Measurements from ENCODE around the gene FASN.

Gene FASN

DNA sequence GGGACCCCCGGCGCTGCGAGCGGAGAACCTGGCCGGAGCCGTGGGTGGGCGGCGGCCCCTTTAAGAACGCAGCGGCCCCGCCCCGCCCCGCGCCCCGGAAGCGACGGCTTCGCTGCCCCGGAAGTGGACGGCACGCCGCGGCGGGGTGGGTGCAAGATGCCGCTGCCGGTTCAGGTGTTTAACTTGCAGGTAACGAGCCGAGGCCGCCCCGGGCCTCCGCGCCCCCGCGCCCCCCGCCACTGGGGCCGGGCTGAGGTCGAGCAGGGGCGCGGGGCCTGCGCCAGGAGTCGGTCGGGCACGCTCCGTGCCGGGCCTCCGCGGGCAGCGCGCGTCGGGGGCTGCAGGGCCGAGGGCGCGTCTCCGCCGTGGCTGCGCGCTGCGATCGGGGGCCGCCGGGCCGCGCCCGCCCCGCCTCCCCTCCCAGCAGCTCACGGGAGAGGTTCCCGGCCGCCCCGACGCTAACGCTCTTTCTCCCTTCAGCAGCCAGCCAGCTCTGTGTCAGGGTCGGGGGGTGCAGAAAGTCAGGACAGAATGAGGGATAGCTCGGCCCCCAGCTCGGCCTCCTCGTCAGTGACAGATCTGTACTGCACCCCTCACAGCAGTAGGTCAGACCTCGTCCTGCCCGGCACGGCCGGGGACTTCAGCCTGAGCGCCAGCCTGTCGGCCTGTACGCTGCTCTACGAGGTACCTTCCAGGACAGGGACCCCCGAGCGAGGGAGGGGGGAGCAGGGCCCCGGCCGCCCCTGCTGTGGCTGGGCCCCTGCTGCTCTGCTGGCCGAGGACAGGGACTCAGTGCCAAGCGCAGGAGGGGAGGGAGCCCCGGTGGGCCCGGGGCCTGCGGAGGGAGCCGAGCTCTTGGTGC, 46.0 kb downstream of the FASN start, which contains the start of the genes GPS1 and RFNG:
TSS of gene GPS1 (plus strand) at position 123 of the 862 bp plus-strand sequence. CDS start at position 157, 34 bp downstream.
TSS of gene RFNG (minus strand) at position 36 of the 862 bp plus-strand sequence. CDS start 45 bp downstream, outside the sequence.
- TF ChIP-seq, protein P1, sequence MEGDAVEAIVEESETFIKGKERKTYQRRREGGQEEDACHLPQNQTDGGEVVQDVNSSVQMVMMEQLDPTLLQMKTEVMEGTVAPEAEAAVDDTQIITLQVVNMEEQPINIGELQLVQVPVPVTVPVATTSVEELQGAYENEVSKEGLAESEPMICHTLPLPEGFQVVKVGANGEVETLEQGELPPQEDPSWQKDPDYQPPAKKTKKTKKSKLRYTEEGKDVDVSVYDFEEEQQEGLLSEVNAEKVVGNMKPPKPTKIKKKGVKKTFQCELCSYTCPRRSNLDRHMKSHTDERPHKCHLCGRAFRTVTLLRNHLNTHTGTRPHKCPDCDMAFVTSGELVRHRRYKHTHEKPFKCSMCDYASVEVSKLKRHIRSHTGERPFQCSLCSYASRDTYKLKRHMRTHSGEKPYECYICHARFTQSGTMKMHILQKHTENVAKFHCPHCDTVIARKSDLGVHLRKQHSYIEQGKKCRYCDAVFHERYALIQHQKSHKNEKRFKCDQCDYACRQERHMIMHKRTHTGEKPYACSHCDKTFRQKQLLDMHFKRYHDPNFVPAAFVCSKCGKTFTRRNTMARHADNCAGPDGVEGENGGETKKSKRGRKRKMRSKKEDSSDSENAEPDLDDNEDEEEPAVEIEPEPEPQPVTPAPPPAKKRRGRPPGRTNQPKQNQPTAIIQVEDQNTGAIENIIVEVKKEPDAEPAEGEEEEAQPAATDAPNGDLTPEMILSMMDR (IDR thresholded peaks at IDR 0.05): no peak
- TF ChIP-seq ZFX (IDR thresholded peaks at IDR 0.05; ENCODE audit: borderline replicate concordance): no peak
- H3K27ac ChIP-seq: peak within 1 kb of the TSS; percentile 73

DNA sequence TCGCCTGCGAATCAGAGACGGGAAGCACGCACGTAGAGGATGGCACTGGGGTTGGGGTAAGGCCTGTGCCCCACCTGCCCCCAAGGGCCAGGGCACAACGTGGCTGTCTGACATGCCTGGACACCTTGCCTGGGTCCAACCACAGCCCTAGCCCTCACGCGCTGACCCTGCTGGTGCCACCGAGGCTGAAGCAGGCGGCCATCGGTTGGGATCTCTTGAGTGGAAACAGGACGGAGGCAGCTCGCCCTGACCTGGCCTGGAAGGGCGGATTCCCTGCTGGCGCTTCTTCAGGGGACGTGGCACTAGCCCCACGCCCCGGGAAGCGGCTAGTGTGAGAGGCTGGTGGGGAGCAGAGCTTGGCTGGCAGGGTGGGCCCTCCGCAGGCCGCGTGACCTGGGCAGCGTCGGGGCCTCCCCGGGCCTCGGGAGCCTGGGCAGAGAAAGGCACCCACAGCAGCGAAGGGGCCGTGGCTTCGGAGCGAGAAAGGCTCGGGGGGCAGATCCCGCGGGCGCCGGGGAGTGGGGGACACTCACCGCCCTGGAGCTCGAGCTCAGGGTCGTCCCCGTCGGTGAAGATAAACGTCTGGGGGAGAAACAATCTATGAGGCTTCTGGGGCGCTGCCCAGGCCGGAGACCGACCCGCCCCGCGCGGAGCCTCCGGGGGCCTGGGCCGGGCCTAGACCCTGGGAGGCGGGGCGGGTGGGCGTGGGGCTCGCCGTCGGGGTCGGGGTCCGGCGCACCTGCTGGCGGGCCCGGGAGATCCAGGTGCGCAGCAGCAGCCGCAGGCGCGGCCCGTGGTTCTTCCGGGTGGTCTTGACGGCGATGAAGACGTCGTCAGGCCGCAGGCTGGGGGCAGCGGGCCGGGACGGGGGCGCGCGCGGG, 47.0 kb downstream of the FASN start:
- peak overlapping the region; percentile 73 for H3K27ac ChIP-seq
- TF ChIP-seq, protein P1 (IDR thresholded peaks at IDR 0.05): no peak
- no peak for TF ChIP-seq ZFX (IDR thresholded peaks at IDR 0.05; ENCODE audit: borderline replicate concordance)

DNA sequence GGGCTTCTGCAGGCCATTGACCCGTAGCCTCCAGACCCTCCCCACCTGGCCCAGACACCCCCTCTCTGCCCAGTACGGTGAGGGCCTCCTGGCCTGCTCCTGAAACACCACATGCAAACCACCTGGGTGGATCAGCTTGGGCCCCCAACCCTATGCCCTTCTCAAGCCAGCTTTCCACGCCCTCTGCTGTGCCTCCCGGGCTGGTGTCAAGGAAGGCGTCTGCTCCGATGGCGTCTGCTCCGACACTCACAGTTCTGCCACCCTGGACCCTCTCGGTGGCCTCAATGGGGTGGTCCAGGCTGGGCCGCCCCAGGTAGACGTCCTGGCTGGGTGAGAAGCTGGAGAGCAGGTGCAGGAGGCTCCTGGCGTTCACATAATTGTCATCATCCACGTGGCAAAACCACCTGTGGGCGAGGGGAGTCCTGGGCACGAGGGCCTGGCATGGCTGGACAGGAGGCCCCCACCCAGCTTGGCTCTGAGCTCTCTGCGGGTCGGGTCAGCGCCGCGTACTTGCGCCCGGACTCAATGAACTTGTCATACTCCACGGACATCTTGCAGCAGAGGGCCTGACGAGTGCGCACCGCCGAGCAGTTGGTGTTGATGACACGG, 47.8 kb downstream of the FASN start:
- TF ChIP-seq, protein P1 (IDR thresholded peaks at IDR 0.05): no peak
- TF ChIP-seq ZFX (IDR thresholded peaks at IDR 0.05; ENCODE audit: borderline replicate concordance): no peak
- H3K27ac ChIP-seq: peak overlapping the region; percentile 73

DNA sequence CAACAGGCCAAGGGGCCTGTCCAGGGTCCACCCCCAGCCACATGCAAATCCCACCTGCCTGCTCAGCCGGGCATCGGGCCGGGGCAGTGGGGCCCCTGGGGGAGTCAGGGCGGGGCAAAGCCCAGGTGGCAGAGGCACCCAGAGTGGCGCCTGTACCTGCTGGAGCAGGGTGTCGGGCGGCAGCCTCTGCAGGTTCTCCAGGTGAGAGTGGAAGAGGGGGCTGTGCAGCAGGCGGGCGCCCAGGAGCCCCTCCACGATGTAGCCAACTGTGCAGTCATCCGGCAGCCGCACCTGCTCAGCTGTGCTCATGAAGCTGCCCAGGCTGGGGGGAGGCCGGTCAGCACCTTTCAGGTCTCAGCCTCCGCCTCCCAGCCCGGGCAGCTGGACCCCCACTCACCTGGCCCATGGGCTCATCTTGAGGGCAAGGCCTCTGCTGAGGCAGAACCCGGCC, 48.5 kb downstream of the FASN start:
- no peak overlapping the region for H3K27ac ChIP-seq
- TF ChIP-seq, protein P1 (IDR thresholded peaks at IDR 0.05): no peak
- TF ChIP-seq ZFX (IDR thresholded peaks at IDR 0.05; ENCODE audit: borderline replicate concordance): no peak

DNA sequence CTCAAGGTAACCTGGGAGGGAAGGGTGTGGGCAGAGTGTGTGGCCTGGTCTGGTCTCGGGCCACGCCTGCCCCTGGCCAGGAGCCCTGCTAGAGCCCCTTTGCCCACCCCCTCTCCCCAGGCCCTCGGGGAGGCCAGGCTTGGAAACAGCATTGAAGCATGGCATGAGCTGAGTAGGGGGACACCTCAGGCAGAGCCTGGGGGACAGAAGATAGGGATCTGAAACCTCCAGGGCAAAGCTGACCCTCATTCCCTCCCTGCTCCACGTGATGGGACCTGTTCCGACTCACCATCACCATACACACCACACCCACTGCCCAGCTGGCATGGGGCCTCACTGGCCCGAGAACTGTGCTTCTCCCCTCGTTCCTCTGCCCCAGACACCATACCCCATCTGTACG, 48.9 kb downstream of the FASN start:
- H3K27ac ChIP-seq: no peak overlapping the region
- TF ChIP-seq ZFX (IDR thresholded peaks at IDR 0.05; ENCODE audit: borderline replicate concordance): no peak
- TF ChIP-seq, protein P1 (IDR thresholded peaks at IDR 0.05): no peak

DNA sequence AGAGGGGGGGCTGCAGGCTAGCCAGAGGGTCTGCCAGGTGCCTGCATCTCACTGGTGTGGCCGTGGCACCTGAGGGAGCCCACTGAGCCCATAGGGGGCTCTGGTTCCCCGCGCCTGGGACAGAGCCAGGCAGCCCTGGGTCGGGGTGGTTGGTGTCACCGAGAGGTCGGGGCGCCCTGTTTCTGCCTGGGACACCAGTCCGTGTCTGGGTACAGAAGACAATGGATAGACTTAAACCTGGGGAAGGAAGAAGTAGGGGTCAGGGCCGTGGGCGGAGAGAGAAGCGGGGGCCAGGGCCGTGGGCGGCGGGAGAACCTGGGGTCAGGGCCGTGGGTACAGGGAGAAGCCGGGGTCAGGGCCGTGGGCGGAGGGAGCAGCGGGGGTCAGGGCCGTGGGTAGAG, 49.5 kb downstream of the FASN start:
- no peak for TF ChIP-seq ZFX (IDR thresholded peaks at IDR 0.05; ENCODE audit: borderline replicate concordance)
- TF ChIP-seq, protein P1 (IDR thresholded peaks at IDR 0.05): no peak
- no peak overlapping the region for H3K27ac ChIP-seq
